Jurkat, Clone E6-1 (cell line): Measurements from ENCODE around the gene PPP1R11.

Experiments used
- DNase-seq: peaks from one replicate; pipeline ENCODE4 v3.0.0-alpha.2; 2011; ENCODE audit warnings: low read depth, low spot score
- H3K4me3 ChIP-seq: 2 replicates; pipeline ENCODE4 v1.5.1; 2011; ENCODE audit warnings: mild to moderate bottlenecking, low read length, control low read depth, moderate library complexity

Gene PPP1R11

DNA sequence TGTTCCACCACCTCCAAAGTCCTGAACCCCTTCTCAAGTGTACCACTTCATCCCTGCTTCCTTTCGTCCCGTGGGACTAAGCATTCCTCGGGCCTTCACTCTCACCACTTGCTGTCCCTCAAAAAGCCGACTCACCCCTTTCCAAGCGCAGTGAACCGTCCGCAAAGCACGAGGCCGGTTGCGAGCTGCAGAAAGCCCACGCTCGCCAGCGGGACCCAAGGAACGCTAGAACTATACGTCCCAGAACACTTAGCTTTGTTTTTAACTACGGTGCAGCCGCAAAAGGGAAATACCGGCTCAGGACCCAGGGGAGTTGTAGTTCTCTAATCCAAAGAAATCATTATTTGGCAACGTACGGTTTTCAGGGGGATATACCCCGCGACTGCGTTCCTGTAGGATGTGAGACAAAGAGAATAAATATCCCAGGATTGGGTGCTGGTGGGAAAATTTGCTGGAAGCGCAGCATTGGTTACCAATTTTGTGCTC is 6.3 kb upstream of the PPP1R11 start:
- no peak for DNase-seq
- peak overlapping the region; percentile 96 for H3K4me3 ChIP-seq

DNA sequence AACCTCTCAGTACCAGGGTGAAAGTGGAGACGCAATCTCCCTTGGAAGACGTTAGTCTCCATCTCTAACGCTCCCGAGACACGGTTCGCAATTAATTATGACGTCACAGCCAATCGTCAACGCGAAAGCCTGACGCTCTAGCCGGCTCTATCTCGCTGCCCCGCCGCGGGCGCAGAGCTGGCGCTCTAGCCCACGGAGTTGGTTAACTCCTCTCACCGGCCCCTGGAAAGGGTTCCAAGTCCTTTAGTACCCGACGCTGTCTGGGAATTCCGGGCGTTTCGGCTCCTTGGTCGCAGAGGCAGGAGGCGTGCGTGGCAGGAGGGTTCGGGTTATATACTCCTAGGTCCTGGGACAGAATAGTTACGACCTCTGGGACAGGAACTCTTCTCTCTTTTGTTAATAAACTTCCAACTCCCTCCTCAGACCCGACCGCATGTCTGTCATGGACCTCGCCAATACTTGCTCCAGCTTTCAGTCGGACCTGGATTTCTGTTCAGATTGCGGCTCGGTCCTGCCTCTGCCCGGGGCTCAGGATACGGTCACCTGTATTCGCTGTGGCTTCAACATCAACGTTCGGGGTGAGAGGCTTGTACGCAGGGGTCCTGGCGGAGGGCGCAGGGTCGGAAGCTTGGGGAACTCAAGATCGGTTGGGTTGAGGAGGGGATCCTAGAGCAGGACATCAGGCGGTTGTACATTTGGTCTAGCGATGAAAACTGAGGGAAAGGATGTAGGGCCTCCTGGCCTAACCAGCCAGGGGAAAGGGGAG is 5.7 kb upstream of the PPP1R11 start, which contains the start of gene POLR1H:
POLR1H (plus strand) TSS at position 174 of the 766 bp plus-strand sequence; CDS start at position 434, 260 bp downstream.
- DNase-seq, result peak; percentile 91
- H3K4me3 ChIP-seq, result peak within 1 kb of the TSS; percentile 96

DNA sequence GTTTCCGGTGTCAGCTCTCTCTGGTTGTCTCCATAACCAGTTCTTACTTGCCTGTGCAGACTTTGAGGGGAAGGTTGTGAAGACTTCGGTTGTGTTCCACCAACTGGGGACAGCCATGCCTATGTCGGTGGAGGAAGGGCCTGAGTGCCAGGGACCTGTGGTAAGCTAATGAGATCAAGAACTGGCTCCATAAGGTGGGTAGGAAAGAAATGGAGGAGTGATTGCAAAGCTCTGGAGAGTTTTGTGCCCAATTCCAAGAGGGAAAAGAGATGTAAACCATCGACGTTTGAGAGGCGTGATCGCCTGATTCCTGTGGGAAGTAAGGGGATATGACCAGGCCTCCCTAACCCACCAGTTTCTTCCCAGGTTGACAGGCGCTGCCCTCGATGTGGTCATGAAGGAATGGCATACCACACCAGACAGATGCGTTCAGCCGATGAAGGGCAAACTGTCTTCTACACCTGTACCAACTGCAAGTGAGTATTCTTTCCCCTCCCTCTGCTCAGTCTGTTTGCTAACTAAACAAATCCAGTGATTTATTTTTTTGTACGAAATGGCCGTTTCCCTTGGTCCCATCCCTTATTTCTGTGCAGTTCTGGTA is 5.0 kb upstream of the PPP1R11 start:
- DNase-seq, result peak; percentile 73
- H3K4me3 ChIP-seq, result peak overlapping the region; percentile 96

DNA sequence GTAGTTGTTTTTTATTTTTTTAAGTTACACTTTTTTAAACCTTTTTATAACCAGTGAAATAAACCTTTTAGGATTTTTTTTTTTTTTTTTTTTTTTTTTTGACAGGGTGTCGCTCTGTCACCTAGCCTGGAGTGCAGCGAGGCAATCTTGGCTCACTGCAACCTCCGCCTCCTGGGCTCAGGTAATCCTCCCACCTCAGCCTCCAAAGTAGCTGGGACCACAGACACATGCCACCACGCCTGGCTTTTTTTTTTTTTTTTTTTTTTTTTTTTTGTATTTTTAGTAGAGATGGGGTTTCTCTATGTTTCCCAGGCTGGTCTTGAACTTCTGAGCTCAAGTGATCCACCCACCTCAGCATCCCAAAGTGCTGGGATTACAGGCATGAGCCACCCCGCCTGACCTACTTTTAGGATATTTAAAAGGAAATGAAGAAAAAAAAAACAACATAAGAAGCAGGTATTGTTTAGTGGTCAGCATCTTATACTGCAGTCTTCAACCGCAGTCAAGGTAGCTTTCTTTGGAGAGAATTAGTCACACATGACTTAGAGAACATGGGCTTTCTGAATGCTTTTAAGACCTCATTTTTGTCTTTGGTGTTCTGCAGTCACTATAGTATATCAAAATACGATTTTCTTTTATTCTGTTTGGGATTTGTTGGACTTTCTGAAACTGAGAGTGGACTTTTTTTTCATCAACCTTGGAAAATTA is 4.4 kb upstream of the PPP1R11 start:
- peak overlapping the region; percentile 96 for H3K4me3 ChIP-seq
- DNase-seq, result no peak

DNA sequence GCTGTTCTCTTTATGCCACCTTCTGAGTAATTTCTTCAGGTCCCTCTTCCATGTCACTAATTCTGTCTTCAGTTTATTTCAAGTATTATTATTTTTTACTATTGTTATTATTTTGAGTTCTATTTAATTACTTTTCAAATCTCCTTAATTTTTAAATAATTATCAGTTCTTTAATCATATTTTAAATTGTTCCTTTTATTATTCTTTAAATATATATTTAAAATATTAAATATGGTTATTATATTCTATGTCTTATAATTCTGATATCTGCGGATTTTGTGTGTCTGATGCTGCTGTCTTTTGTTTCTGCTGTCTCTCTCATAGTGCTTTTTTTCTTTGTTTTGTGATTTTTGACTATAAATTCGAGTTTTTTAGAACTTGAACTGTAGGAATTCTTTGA is 3.7 kb upstream of the PPP1R11 start:
- H3K4me3 ChIP-seq, result no peak overlapping the region
- no peak for DNase-seq

DNA sequence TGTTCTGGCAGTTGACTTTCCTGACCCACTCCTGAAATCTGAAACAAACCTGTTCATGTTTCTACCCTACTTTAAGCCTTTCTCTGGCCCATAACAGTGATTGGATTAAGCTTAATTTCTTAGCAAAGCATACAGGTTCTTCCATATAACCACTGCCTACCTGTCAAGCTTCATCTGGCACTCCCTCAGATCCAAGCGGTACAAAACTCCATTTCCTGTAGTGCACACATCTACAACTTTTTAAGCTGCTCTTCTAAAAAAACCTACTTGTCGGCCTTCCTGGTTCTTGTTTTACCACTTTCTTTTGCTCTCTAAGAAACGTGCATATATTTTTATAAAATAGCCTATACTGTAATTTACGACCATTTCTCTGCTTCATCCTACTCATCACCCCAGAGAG is 916 bp upstream of the PPP1R11 start:
- DNase-seq, result peak; percentile 39
- peak overlapping the region; percentile 75 for H3K4me3 ChIP-seq

DNA sequence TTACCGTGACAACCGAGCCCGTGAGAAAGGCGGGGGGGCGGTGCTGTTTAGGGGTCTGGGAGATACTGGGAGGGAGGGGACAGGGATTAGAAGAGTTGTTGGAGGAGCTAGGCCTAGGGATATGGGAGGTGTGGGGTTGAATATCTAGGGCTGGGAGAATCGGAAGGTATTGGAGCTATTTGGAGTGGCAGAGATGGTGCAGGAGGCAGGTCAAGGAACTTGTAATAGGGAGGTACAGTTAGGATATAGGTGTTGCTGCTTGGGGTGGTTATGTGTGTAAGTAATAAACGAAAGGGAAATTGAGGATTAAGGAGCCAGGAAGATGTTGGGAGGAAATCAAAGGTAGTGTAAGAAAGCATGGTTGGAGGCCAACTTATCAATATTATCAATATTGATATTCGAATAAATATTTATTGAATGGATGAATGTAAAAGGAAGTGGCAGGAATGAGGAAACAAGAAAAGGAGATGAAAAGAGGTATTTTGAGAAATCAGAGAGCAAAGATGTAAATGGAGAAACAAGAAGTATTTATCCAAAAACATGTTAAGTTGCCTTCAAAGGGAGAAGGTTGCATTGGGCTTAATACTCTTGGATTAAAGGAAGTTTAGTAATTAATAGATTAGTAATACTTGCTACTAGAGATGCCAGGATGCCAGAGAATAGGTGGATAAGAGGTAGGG is 602 bp downstream of the PPP1R11 start:
- DNase-seq, result no peak
- H3K4me3 ChIP-seq, result peak overlapping the region; percentile 75

DNA sequence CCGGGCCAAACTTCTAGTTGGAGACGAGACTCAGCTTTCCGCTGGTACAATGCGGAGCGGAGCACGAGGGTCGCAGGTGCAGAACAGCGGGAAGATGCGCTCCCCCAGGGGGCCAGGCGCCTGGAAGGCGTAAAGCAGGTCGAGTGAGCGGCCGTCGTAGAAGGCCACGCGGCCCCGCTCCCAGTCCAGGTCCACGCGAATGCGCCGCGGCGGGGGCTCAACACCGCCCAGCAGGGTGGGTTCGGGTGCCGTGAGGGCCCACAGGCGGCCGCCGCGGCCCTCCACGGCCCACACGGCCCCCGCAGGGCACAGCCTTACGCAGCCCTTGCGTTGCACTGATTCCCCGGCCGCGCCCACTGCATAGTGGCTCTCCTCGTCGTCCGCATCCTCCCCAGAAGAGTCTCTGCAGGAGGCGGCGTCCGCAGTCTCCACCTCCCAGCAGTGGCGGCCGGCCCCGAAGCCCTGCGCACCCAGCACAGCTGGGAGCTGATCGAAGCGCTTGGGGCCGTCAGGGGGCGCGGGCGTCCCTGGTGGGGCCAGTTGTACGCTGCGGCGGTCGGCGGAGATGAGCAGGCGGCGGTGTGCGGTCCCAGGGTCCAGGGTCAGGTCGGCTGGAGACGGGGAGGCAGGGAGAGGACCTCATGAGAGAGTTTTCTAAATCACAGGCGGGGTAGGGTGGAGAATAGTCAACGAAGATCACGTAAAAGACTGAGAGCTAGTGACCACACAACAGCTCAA is 4.3 kb downstream of the PPP1R11 start:
- DNase-seq, result no peak
- no peak overlapping the region for H3K4me3 ChIP-seq

DNA sequence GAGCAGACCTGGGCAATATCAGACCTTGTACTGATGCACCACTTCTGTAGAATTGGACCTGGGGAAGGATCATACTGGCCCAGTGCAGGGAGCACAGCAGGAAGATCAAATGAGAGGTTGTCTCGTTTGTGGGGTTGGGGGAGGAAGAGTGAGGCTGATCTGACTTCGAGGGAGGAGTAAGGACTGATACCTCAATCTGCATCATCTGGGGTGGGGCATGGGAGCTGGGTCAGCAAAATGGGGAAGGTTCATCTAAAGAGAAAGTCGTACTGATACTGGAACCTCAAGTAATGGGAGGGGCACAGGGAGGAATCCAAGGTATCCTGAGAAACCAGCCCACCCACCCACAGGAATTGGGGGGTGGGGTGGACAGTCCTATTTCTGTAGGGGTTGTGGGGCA is 4.9 kb downstream of the PPP1R11 start:
- no peak overlapping the region for H3K4me3 ChIP-seq
- no peak for DNase-seq

DNA sequence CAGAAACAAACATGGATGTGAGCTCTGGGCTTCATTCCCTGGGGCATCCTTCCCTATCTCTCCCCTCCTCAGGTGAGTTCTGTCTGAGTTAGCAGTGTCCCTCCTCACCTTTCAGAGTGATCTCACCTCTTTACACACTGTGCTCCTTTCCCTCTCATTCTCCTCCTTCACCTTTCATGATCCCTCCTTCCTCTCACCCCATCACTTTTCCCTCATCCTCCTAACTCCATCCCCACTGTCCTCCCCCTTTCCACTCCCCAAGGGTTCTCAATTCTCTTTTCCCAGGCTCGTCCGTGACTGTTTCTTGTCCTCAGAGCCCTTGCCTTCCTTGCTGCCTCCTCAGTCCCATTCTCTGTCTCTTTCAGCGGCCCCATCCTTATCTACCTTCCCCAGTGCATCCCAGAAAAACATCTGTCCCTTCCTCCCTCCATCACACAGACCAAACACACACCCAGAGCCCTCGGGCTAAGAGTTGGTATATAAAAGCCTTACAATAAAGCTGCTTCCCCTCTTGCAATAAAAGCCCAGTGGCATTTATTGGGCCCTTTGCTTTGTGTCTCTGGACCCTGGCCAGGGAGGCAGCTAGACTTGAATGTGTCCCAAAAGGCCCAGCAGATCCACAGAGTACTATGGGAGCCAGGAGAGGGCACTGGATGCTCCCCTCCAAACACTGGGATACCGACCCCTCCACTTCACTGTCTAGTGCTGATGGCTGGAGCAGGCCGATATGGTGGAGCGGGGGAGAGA is 6.7 kb downstream of the PPP1R11 start:
- H3K4me3 ChIP-seq, result no peak overlapping the region
- no peak for DNase-seq

DNA sequence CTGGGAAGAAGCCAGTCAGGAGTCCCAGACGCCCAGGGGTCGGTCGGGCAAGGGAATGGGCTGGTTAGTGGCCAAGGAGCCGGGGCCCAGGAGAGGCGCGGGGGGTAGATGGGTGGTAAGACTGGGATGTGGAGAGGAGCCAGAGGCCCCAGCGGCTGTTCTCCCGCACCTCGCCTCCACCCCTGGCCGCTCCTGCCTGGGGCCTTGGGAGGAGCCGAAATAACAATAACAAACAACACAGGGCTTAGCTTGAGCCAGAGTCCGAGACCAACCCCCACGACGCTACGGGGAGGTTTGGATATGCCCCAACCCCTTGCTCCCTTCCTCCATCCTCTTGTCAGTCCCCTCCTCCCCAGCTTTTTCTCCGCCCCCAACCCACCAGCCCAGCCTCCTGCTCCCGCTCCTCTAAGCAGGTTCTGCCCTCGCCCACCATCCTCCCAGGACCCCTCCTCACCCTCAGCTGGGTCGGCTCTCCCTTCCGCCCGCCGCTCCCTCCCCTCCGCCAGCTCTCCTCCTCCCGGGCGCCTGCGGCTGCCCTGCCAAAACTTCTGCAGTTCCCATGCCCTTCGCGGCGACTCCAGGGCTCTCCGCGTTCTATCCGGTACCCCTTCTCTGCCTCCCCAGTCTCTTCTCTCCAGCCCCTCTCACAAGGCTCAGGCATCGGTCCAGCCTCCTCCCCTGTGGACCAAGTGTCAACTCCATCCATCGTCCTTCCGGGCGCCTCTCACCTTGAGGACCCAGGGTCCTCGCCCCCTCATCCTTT is 7.5 kb downstream of the PPP1R11 start:
- no peak for DNase-seq
- H3K4me3 ChIP-seq, result no peak overlapping the region

DNA sequence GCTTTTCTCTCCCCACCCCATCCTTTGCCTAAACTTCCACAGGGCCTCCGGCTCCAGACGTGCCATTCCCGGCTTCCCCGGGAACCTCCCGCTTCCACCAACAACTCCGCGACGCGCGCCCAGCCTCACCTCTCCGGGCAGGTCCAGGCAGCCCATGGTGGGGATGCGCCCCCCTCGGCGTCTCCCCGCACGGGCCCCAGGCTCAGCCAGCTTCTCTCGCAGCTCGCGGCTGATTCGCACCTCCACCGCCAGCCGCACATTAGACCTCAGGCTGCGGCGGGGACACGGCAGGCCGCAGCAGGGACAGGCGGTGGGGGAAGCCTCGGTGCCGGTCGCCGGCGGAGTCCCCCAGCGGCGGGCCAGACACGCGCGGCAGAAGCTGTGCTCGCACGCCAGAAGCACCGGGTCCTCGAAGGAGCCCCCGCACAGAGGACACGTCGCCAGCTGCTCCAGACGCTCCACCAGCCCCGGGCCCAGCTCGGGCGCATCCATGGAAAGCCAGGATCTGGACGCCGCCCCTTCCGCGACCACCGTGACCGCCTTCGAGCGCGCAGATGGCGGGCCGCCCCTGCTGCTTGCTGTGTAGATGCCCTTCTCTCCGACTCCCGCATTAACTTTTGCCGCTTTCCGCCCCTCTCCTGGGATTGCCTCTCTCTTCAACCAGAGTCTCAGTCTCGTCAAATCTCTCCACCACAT is 8.2 kb downstream of the PPP1R11 start, which contains the start of gene RNF39:
RNF39 (minus strand) TSS at position 676 of the 696 bp plus-strand sequence; CDS start at position 492, 184 bp downstream.
- no peak within 1 kb of the TSS for H3K4me3 ChIP-seq
- DNase-seq, result no peak

DNA sequence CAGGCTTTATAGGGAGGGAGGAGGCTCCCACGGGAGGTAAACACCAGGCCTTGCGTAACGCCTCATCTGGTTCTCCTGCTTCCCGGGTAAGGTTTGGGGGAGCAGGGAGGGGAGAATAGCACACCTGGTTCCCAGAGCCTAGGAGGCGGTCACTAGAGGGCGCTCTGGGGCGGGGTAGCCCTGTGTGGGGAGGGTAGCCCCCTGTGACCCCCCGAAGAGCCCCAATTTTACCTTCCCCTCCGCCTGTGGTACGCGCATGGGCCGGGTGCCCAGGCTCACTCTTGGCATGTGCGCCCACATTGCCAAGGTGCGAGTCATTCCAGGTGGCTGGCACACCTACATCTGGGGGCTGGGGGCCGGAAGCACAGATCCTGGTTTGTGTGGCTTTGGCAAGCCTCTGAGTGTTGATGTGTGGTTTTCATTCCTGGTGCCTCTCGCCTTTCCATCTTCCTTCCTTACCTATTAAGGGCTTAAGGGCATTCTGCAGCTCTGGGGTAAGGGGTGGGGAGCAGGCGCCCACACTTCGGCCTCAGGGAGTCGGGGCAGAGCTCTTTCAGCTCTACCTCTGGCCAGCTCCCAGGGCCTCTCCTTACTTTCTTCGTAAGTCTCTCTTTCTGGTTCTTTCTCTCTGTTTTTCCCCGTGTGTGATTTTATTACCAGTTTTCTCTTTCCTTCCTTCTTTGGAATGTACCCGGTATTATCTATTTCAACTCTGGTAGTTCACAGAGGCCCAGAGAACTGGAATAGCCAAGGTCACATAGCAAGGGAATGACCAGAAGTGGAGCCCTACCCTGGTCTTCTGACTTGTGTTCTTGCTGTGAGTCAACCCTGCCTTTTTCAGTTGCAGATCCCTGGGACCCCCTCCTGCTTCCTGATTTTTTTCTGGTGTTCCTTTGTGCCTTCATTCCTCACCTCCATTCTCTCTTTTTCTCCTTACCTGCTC is 9.1 kb downstream of the PPP1R11 start:
- no peak for DNase-seq
- H3K4me3 ChIP-seq, result no peak overlapping the region

DNA sequence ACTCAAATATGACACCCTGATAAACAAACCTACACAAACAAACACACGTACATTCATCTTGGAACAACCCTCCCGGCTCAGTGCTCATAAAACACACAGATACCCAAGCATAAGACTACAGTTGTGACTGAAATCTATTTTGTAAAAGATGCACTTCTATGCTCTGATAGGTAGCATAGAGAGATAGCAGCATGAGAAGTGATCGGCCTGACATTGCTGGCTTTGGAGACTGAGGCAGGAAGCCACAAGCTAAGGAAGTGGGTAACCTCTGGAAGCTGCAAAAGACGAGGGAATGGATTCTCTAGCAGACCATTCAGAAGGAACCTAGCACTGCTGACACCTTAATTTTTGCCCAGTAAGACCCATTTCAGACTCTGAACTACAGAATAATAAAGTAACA is 10.2 kb downstream of the PPP1R11 start:
- H3K4me3 ChIP-seq, result peak overlapping the region; percentile 24
- DNase-seq, result peak; percentile 88

DNA sequence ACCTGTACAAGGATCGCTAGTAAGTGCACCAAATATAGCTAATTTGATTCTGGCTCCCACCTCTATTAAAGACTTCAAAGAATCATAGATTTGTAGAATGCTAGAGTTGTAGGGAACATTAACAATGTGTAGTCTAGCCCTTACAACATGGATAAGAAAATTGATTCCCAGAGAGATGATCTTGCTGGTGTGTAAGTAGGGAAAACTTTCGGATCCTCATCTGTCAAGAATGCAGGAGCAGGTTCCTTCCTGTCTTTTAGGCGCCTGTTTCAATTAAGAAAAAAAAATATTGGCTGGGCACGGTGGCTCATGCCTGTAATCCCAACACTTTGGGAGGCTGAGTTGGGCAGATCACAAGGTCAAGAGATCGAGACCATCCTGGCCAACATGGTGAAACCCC is 20.9 kb downstream of the PPP1R11 start:
- no peak for DNase-seq

More for the DNA sequence above, 20.9 kb downstream of the PPP1R11 start:
- H3K4me3 ChIP-seq, result no peak overlapping the region
